H1 (cell line): Measurements from ENCODE around the gene SMYD3. TPM values are rescaled to one million over a fixed set of nuclear protein-coding genes. Genes with fewer than 3 reads are reported as not detected.

Experiments
- CTCF ChIA-PET: fragments of 300-600 bp; sonication (Branson Sonifier 250); formaldehyde crosslinking; loops from one replicate; lab custom pipeline; 2021; ENCODE audit not compliant: partially characterized antibody; lab: Charles Lee
- POLR2A ChIA-PET: fragments of 300-600 bp; sonication (Branson Sonifier 250); formaldehyde crosslinking; loops from one replicate; lab custom pipeline; 2021; ENCODE audit warnings: inconsistent platforms; ENCODE audit not compliant: partially characterized antibody; lab: Charles Lee
- DNase-seq, 2 experiments: peaks; one replicate each; pipeline versions ENCODE4 v3.0.0 to v3.0.0-alpha.2; 2010 to 2022; ENCODE audit warnings: low spot score in 2 of 2, low read depth in 1 of 2, mixed read lengths in 1 of 2
- FAIRE-seq: peaks from 2 replicates; lab custom pipeline; 2011; peaks lifted over from hg19 to GRCh38; lab: Jason Lieb, UNC
- H2AFZ ChIP-seq: 2 replicates; pipeline ENCODE4 v1.8.1; 2012; ENCODE audit warnings: low read length, inconsistent platforms
- H2AK5ac ChIP-seq: 2 replicates; pipeline ENCODE4 v1.6.1; 2013; ENCODE audit warnings: low read depth, low read length
- H2BK120ac ChIP-seq: replicated peaks from 2 replicates; pipeline ENCODE3; 2013; ENCODE audit warnings: low read depth, low read length, inconsistent platforms
- H2BK12ac ChIP-seq: 2 replicates; pipeline ENCODE4 v1.6.1; 2013; ENCODE audit warnings: low read depth, low read length
- H2BK15ac ChIP-seq: 2 replicates; pipeline ENCODE4 v1.6.1; 2013; ENCODE audit warnings: low read length
- H2BK20ac ChIP-seq: 2 replicates; pipeline ENCODE4 v1.6.1; 2013; ENCODE audit warnings: low read length
- H2BK5ac ChIP-seq: 2 replicates; pipeline ENCODE4 v1.6.1; 2013; ENCODE audit warnings: low read depth, low read length
- H3K14ac ChIP-seq: 2 replicates; pipeline ENCODE4 v1.6.1; 2013; ENCODE audit warnings: inconsistent platforms; ENCODE audit not compliant: insufficient read length
- H3K18ac ChIP-seq: 2 replicates; pipeline ENCODE4 v1.6.1; 2013; ENCODE audit warnings: low read length; ENCODE audit errors: extremely low read depth
- H3K23ac ChIP-seq: 2 replicates; pipeline ENCODE4 v1.6.1; 2013; ENCODE audit warnings: inconsistent platforms; ENCODE audit not compliant: insufficient read length
- H3K23me2 ChIP-seq: 2 replicates; pipeline ENCODE4 v1.6.1; 2013; ENCODE audit warnings: low read depth, low read length
- H3K27ac ChIP-seq: 2 replicates; pipeline ENCODE4 v1.6.1; 2011; ENCODE audit warnings: low read depth, low read length, inconsistent platforms
- H3K27me3 ChIP-seq, 4 experiments: replicated peaks in 1 of 4; 1 replicate in 1 of 4; 2 replicates in 3 of 4; pipeline versions ENCODE4 v1.6.1 to v1.8.1; 2011 to 2013; ENCODE audit warnings: low read length in 3 of 4, mild to moderate bottlenecking in 3 of 4, inconsistent platforms in 2 of 4, mixed read lengths in 2 of 4, moderate library complexity in 1 of 4; ENCODE audit not compliant: control insufficient read depth in 3 of 4, insufficient read depth in 3 of 4; ENCODE audit errors: extremely low read depth in 1 of 4
- H3K36me3 ChIP-seq, 4 experiments: 2 replicates each; pipeline versions ENCODE4 v1.6.1 to v1.8.1; 2011 to 2013; ENCODE audit warnings: mild to moderate bottlenecking in 4 of 4, low read length in 3 of 4, moderate library complexity in 2 of 4, control low read depth in 1 of 4, inconsistent platforms in 1 of 4; ENCODE audit not compliant: insufficient read depth in 4 of 4, control insufficient read depth in 2 of 4
- H3K4ac ChIP-seq: replicated peaks from 2 replicates; pipeline ENCODE3; 2013; ENCODE audit warnings: low read length, low read depth, mixed read lengths, inconsistent platforms; ENCODE audit not compliant: insufficient read length
- H3K4me1 ChIP-seq, 4 experiments: replicated peaks in 1 of 4; 1 replicate in 1 of 4; 2 replicates in 3 of 4; pipeline versions ENCODE4 v1.6.1 to v1.8.1; 2011 to 2013; ENCODE audit warnings: low read length in 3 of 4, inconsistent platforms in 2 of 4, mixed read lengths in 1 of 4; ENCODE audit not compliant: insufficient read depth in 4 of 4, control insufficient read depth in 3 of 4
- H3K4me2 ChIP-seq, 2 experiments: 2 replicates each; pipeline versions ENCODE4 v1.6.1 to v1.8.1; 2011 to 2013; ENCODE audit warnings: low read depth in 2 of 2, low read length in 2 of 2, control low read depth in 1 of 2, inconsistent platforms in 1 of 2, mild to moderate bottlenecking in 1 of 2; ENCODE audit not compliant: insufficient read depth in 1 of 2
- H3K4me3 ChIP-seq, 4 experiments: fragments of 200-600, 300-600 bp in 1 of 4; sonication (generic), shearing (Covaris generic), sonication (Bioruptor Twin) in 1 of 4; 2 replicates each; pipeline versions ENCODE4 v1.5.1 to v1.8.1; 2011 to 2016; ENCODE audit warnings: low read length in 4 of 4, low read depth in 3 of 4, control low read depth in 2 of 4, inconsistent platforms in 2 of 4, mild to moderate bottlenecking in 2 of 4, mixed read lengths in 1 of 4, moderate library complexity in 1 of 4; ENCODE audit not compliant: insufficient read depth in 2 of 4; ENCODE audit errors: extremely low read depth in 1 of 4
- H3K56ac ChIP-seq: replicated peaks from 2 replicates; pipeline ENCODE3; 2013; ENCODE audit warnings: low read depth, mild to moderate bottlenecking, mixed read lengths, low read length, inconsistent platforms; ENCODE audit not compliant: insufficient read length
- H3K79me1 ChIP-seq: 2 replicates; pipeline ENCODE4 v1.6.1; 2013; ENCODE audit warnings: low read depth, low read length, control low read depth
- H3K79me2 ChIP-seq, 2 experiments: 2 replicates each; pipeline versions ENCODE4 v1.6.1 to v1.8.1; 2012 to 2013; ENCODE audit warnings: low read length in 2 of 2, mild to moderate bottlenecking in 2 of 2, inconsistent platforms in 1 of 2; ENCODE audit not compliant: insufficient read depth in 2 of 2, control insufficient read depth in 1 of 2
- H3K9ac ChIP-seq, 4 experiments: replicated peaks in 1 of 4; 1 replicate in 1 of 4; 2 replicates in 3 of 4; pipeline versions ENCODE4 v1.6.1 to v1.8.1; 2011 to 2013; ENCODE audit warnings: low read depth in 3 of 4, low read length in 3 of 4, control low read depth in 2 of 4, mild to moderate bottlenecking in 2 of 4, moderate library complexity in 2 of 4, inconsistent platforms in 1 of 4; ENCODE audit errors: extremely low read depth in 1 of 4
- H3K9me3 ChIP-seq, 2 experiments: 2 replicates each; pipeline versions ENCODE4 v1.6.1 to v1.8.1; 2012 to 2013; ENCODE audit warnings: mild to moderate bottlenecking in 2 of 2, moderate library complexity in 2 of 2, control low read depth in 1 of 2, inconsistent platforms in 1 of 2, low read depth in 1 of 2, low read length in 1 of 2, mixed read lengths in 1 of 2; ENCODE audit not compliant: insufficient read depth in 2 of 2
- H4K20me1 ChIP-seq, 2 experiments: replicated peaks in 1 of 2; 2 replicates each; pipeline versions ENCODE3 to v1.8.1; 2011 to 2013; ENCODE audit warnings: inconsistent platforms in 2 of 2, low read length in 2 of 2, mild to moderate bottlenecking in 1 of 2; ENCODE audit not compliant: insufficient read depth in 2 of 2, control insufficient read depth in 1 of 2
- H4K5ac ChIP-seq: 2 replicates; pipeline ENCODE4 v1.6.1; 2013; ENCODE audit warnings: low read length, low read depth, mixed read lengths, inconsistent platforms; ENCODE audit not compliant: insufficient read length
- H4K8ac ChIP-seq: 2 replicates; pipeline ENCODE4 v1.8.0; 2013; ENCODE audit warnings: mild to moderate bottlenecking, moderate library complexity, low read length, inconsistent platforms; ENCODE audit not compliant: insufficient read depth; ENCODE audit errors: extremely low read depth
- H4K91ac ChIP-seq: replicated peaks from 2 replicates; pipeline ENCODE3; 2013; ENCODE audit warnings: low read length, mixed read lengths, inconsistent platforms; ENCODE audit not compliant: insufficient read length
- KDM4A ChIP-seq: IDR thresholded peaks from one replicate; pipeline ENCODE4 v1.7.1; 2012; ENCODE audit warnings: low read depth, mild to moderate bottlenecking, moderate library complexity, low read length, inconsistent platforms; ENCODE audit not compliant: severe bottlenecking
- KDM5A ChIP-seq: fragments of 200-600 bp; IDR thresholded peaks from 2 replicates; pipeline ENCODE4 v1.7.1; 2012; ENCODE audit warnings: mild to moderate bottlenecking, low read length, inconsistent platforms, mixed read lengths
- SIN3A ChIP-seq, 2 experiments: IDR thresholded peaks in 1 of 2; conservative IDR thresholded peaks in 1 of 2; 2 replicates each; pipeline ENCODE4 v1.6.1; 2011 to 2012; ENCODE audit warnings: low read length in 2 of 2, improper control_type of control experiment in 1 of 2, low read depth in 1 of 2, mild to moderate bottlenecking in 1 of 2
- SUZ12 ChIP-seq: fragments of 200-600 bp; sonication (generic); IDR thresholded peaks from 2 replicates; pipeline ENCODE4 v1.6.1; 2012; ENCODE audit warnings: mild to moderate bottlenecking, inconsistent platforms, low read length, moderate library complexity, mixed read lengths
- WGBS, 2 experiments: shearing (Covaris generic) in 1 of 2; methylation state at CpG; one replicate each; pipeline versions ENCODE4 v1.1.6 to v1.1.7; 2013 to 2015; ENCODE audit warnings: low lambda C conversion rate in 2 of 2, mixed read lengths in 2 of 2, inconsistent platforms in 1 of 2, low coverage in 1 of 2, missing lambda C conversion rate in 1 of 2; ENCODE audit not compliant: insufficient replicate concordance in 2 of 2, insufficient coverage in 1 of 2, insufficient read length in 1 of 2; ENCODE audit errors: extremely low coverage in 1 of 2, missing lambda C conversion rate in 1 of 2; 5-methylcytosine and 5-hydroxymethylcytosine counted together
- polyA plus RNA-seq, 7 experiments: library from polyadenylated mRNA; depleted of rRNA in 3 of 7; stranded (reverse) in 5 of 7; unstranded in 2 of 7; fragments of >200 nt in 5 of 7; fragments of 200-250 nt in 2 of 7; gene quantifications; 1 replicate in 5 of 7; 2 replicates in 1 of 7; 4 replicates in 1 of 7; pipeline versions ENCODE4 v1.2.1 to v1.2.3, GENCODE V29; 2011 to 2013; ENCODE audit warnings: missing spikeins in 2 of 7, mixed read lengths in 2 of 7
- total RNA-seq: library from RNA; stranded (reverse); fragmentation: NEBNext Ultra II Directional; extraction: Animal tissue kit (Norgen Biotek cat#: 25700); gene quantifications from 2 replicates; pipeline ENCODE4 v1.2.1, GENCODE V29; 2021

The SMYD3 gene
- total and polyA plus RNA-seq, 2 of the 8 experiments (the other 6 are each of a cell fraction or from before 2014, with no cell fraction given), result 17.3 to 25.4 TPM

- FAIRE-seq (no peak), DNase-seq (no peak)
- H3K4ac ChIP-seq, result no peak overlapping the region
- no peak overlapping the region for H2BK15ac ChIP-seq
- H2BK5ac ChIP-seq, result no peak overlapping the region
- no peak overlapping the region for H2BK120ac ChIP-seq
- H3K14ac ChIP-seq, result no peak overlapping the region
- no peak overlapping the region for H3K23ac ChIP-seq
- H3K9ac ChIP-seq, result no peak overlapping the region
- H4K8ac ChIP-seq, result no peak overlapping the region
- no peak overlapping the region for H3K18ac ChIP-seq
- POLR2A ChIA-PET, result no interaction called here
- H3K4me2 ChIP-seq, result no peak overlapping the region
- H2BK12ac ChIP-seq, result no peak overlapping the region
- no peak overlapping the region for H3K27ac ChIP-seq
- H3K56ac ChIP-seq, result no peak overlapping the region
- H3K79me2 ChIP-seq, result no peaks in the 10 kb centered on the region
- no peak overlapping the region for H2AFZ ChIP-seq
- no peak overlapping the region for H4K5ac ChIP-seq
- H3K9me3 ChIP-seq, result no peaks in the 10 kb centered on the region
- H3K4me1 ChIP-seq, result peaks cover 0 to 4% (median 3%) of the 10 kb centered on the region in 4 experiments; a peak in 5 of 7 replicates
- H3K79me1 ChIP-seq, result no peaks in the 10 kb centered on the region
- H4K20me1 ChIP-seq, result no peaks in the 10 kb centered on the region
- no peak overlapping the region for H3K4me3 ChIP-seq
- H3K36me3 ChIP-seq, result peaks cover 0 to 2% (median 0%) of the 10 kb centered on the region in 4 experiments; a peak in 1 of 8 replicates
- H3K23me2 ChIP-seq, result no peaks in the 10 kb centered on the region
- 79% methylated on average over 9 of the region's 9 CpGs; no CpG with 5 or more reads in 1 of the 2 experiments for WGBS, 2 experiments
- no peak overlapping the region for H2AK5ac ChIP-seq
- no peak overlapping the region for H4K91ac ChIP-seq
- CTCF ChIA-PET, result interaction anchor here (0.8 to 4.5 kb wide), 9 partner anchors 9 to 129 kb away, joined by 3 to 25 read pairs (median 6); no protein-coding TSS in a partner anchor
- H3K27me3 ChIP-seq, result no peaks in the 10 kb centered on the region
- no peak overlapping the region for H2BK20ac ChIP-seq
- TF ChIP-seq SUZ12, result no peak
- TF ChIP-seq KDM4A, result no peak
- TF ChIP-seq KDM5A, result no peak
- no peak for TF ChIP-seq SIN3A (conservative IDR thresholded peaks at IDR 0.05 in 1 of 2, IDR thresholded peaks at IDR 0.05 in 1 of 2; ENCODE audit: low read depth in 1 of 2, low read length in 2 of 2)
Measured at GRCh38 chr1:245859493-245860114, 647.5 kb downstream of the SMYD3 start.
